Measurements from ENCODE around the gene C6orf62. TPM values are rescaled to one million over a fixed set of nuclear protein-coding genes. Genes with fewer than 3 reads are reported as not detected.

C6orf62 gene
- total RNA-seq, 1 experiment from 2014 or later = 128 TPM

DNA sequence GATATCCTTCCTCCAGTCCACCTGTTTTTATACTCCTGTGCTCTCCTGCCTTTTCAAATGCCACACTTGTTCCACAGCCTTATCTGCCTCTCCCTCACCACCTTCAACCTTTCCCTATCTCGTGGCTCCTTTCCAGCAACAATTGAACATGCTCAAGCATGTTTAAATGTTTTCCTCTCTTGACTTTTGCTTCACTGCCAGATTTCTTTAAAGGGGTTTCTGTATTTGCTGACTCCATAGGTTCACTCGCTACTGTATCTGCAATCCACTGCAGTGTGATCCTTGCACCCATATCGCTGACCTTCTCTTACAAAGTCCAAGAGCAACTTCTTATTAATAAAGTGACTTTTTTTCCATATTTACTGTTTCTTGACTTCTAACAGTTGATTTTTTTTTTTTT lies 44.6 kb upstream of the C6orf62 start:
- intact Hi-C loops (cut with micrococcal nuclease; ENCODE audit: unreplicated experiment) = no loop called here
- POLR2A ChIA-PET (ENCODE audit: unreplicated experiment) = no interaction called here
- no peak for DNase-seq
- H3K27ac ChIP-seq = no peak overlapping the region
- no peaks in the 10 kb centered on the region for H3K9me2 ChIP-seq (ENCODE audit: insufficient read depth)
- no peaks in the 10 kb centered on the region for H3K79me2 ChIP-seq (ENCODE audit: low read depth)
- H3K36me3 ChIP-seq (ENCODE audit: low read depth) = no peaks in the 10 kb centered on the region
- H4K20me1 ChIP-seq (ENCODE audit: insufficient read depth) = no peaks in the 10 kb centered on the region
- TF ChIP-seq, protein P1, sequence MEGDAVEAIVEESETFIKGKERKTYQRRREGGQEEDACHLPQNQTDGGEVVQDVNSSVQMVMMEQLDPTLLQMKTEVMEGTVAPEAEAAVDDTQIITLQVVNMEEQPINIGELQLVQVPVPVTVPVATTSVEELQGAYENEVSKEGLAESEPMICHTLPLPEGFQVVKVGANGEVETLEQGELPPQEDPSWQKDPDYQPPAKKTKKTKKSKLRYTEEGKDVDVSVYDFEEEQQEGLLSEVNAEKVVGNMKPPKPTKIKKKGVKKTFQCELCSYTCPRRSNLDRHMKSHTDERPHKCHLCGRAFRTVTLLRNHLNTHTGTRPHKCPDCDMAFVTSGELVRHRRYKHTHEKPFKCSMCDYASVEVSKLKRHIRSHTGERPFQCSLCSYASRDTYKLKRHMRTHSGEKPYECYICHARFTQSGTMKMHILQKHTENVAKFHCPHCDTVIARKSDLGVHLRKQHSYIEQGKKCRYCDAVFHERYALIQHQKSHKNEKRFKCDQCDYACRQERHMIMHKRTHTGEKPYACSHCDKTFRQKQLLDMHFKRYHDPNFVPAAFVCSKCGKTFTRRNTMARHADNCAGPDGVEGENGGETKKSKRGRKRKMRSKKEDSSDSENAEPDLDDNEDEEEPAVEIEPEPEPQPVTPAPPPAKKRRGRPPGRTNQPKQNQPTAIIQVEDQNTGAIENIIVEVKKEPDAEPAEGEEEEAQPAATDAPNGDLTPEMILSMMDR (conservative IDR thresholded peaks at IDR 0.05) = no peak
- TF ChIP-seq EZH2 (IDR thresholded peaks at IDR 0.05; ENCODE audit: low read depth) = no peak
- no peaks in the 10 kb centered on the region for H3F3A ChIP-seq (ENCODE audit: insufficient read depth, low read depth)
- no peaks in the 10 kb centered on the region for H3K4me1 ChIP-seq (replicated peaks; ENCODE audit: insufficient read depth)
- CTCF ChIA-PET = interaction anchor here (0.5 kb wide), 1 partner anchor 375 kb away, joined by 10 read pairs; no protein-coding TSS in a partner anchor
- no peaks in the 10 kb centered on the region for H3K27me3 ChIP-seq (ENCODE audit: insufficient read depth, low read depth)
- H3K4me2 ChIP-seq = no peak overlapping the region
- H3K9me3 ChIP-seq (ENCODE audit: insufficient read depth, low read depth) = no peaks in the 10 kb centered on the region
- no peak overlapping the region for H3K4me3 ChIP-seq
- H2AFZ ChIP-seq = no peak overlapping the region
- no TSS peak for BruUV-seq (replicated peaks)

GRCh38 chr6:24761851-24762250 lies 42.9 kb upstream of the C6orf62 start:
- Histone ChIP-seq H3K9me2 (ENCODE audit: insufficient read depth) (no peaks in the 10 kb centered on the region), H3K4me3 (no peak overlapping the region), H3K9me3 (ENCODE audit: insufficient read depth, low read depth) (no peaks in the 10 kb centered on the region), H3K4me2 (no peak overlapping the region), H3F3A (ENCODE audit: insufficient read depth, low read depth) (no peaks in the 10 kb centered on the region), H3K4me1 (replicated peaks; ENCODE audit: insufficient read depth) (no peaks in the 10 kb centered on the region), H3K79me2 (ENCODE audit: low read depth) (no peaks in the 10 kb centered on the region), H2AFZ (no peak overlapping the region), H3K27ac (no peak overlapping the region), H3K36me3 (ENCODE audit: low read depth) (no peaks in the 10 kb centered on the region), H4K20me1 (ENCODE audit: insufficient read depth) (no peaks in the 10 kb centered on the region), H3K27me3 (ENCODE audit: insufficient read depth, low read depth) (no peaks in the 10 kb centered on the region)
- TF ChIP-seq, protein P1 (conservative IDR thresholded peaks at IDR 0.05) = no peak
- TF ChIP-seq EZH2 (IDR thresholded peaks at IDR 0.05; ENCODE audit: low read depth) = no peak
- ChIA-PET CTCF (no interaction called here), POLR2A (ENCODE audit: unreplicated experiment) (no interaction called here)
- intact Hi-C loops (cut with micrococcal nuclease; ENCODE audit: unreplicated experiment) = no loop called here
- no peak for DNase-seq
- no TSS peak for BruUV-seq (replicated peaks)

GRCh38 chr6:24761193-24761835 lies 42.4 kb upstream of the C6orf62 start:
- H3K9me2 ChIP-seq (ENCODE audit: insufficient read depth) = no peaks in the 10 kb centered on the region
- no peak for DNase-seq
- no TSS peak for BruUV-seq (replicated peaks)
- H3K36me3 ChIP-seq (ENCODE audit: low read depth) = no peaks in the 10 kb centered on the region
- H3K9me3 ChIP-seq (ENCODE audit: insufficient read depth, low read depth) = no peaks in the 10 kb centered on the region
- TF ChIP-seq, protein P1 (conservative IDR thresholded peaks at IDR 0.05) = no peak
- no peak for TF ChIP-seq EZH2 (IDR thresholded peaks at IDR 0.05; ENCODE audit: low read depth)
- H3K27me3 ChIP-seq (ENCODE audit: insufficient read depth, low read depth) = no peaks in the 10 kb centered on the region
- ChIA-PET CTCF (no interaction called here), POLR2A (ENCODE audit: unreplicated experiment) (interaction anchor here (0.6 kb wide), 1 partner anchor 34 kb away, joined by 3 read pairs; no protein-coding TSS in a partner anchor)
- no peak overlapping the region for H2AFZ ChIP-seq
- H3K4me2 ChIP-seq = no peak overlapping the region
- no peaks in the 10 kb centered on the region for H4K20me1 ChIP-seq (ENCODE audit: insufficient read depth)
- no peaks in the 10 kb centered on the region for H3F3A ChIP-seq (ENCODE audit: insufficient read depth, low read depth)
- no peaks in the 10 kb centered on the region for H3K79me2 ChIP-seq (ENCODE audit: low read depth)
- H3K4me3 ChIP-seq = no peak overlapping the region
- intact Hi-C loops (cut with micrococcal nuclease; ENCODE audit: unreplicated experiment) = no loop called here
- no peaks in the 10 kb centered on the region for H3K4me1 ChIP-seq (replicated peaks; ENCODE audit: insufficient read depth)
- no peak overlapping the region for H3K27ac ChIP-seq

Data from PC-9 (cell line).